Measurements from ENCODE around the gene VENTX. TPM values are rescaled to one million over a fixed set of nuclear protein-coding genes. Genes with fewer than 3 reads are reported as not detected.

Gene VENTX
- total RNA-seq, 1 donor = not detected

- no peak overlapping the region for H3K4me3 ChIP-seq (ENCODE audit: low read depth, low read length)
- TF ChIP-seq CTCF (IDR thresholded peaks at IDR 0.05; ENCODE audit: insufficient read depth, low read length) = no peak
Measured at GRCh38 chr10:133211141-133211830, 26.4 kb upstream of the VENTX start.

GRCh38 chr10:133211959-133212852, 25.4 kb upstream of the VENTX start:
- no peak overlapping the region for H3K4me3 ChIP-seq (ENCODE audit: low read depth, low read length)
- TF ChIP-seq CTCF (IDR thresholded peaks at IDR 0.05; ENCODE audit: insufficient read depth, low read length) = no peak
- no peak for DNase-seq (ENCODE audit: low read depth)

More at GRCh38 chr10:133211141-133211830, 26.4 kb upstream of the VENTX start:
- DNase-seq (ENCODE audit: low read depth) = no peak

- no peak for DNase-seq (ENCODE audit: low read depth)
- no peak overlapping the region for H3K4me3 ChIP-seq (ENCODE audit: low read depth, low read length)
- no peak for TF ChIP-seq CTCF (IDR thresholded peaks at IDR 0.05; ENCODE audit: insufficient read depth, low read length)
Measured at GRCh38 chr10:133212853-133213494, 24.7 kb upstream of the VENTX start.

GRCh38 chr10:133213641-133214467, 23.8 kb upstream of the VENTX start:
- no peak overlapping the region for H3K4me3 ChIP-seq (ENCODE audit: low read depth, low read length)
- TF ChIP-seq CTCF (IDR thresholded peaks at IDR 0.05; ENCODE audit: insufficient read depth, low read length) = no peak
- no peak for DNase-seq (ENCODE audit: low read depth)

GRCh38 chr10:133214468-133215410, 22.9 kb upstream of the VENTX start:
- DNase-seq (ENCODE audit: low read depth) = no peak
- H3K4me3 ChIP-seq (ENCODE audit: low read depth, low read length) = no peak overlapping the region
- TF ChIP-seq CTCF (IDR thresholded peaks at IDR 0.05; ENCODE audit: insufficient read depth, low read length) = no peak
